GM19397 (cell line): ENCODE measurements around the gene AKR1D1.
"Not testable (repeated sequence)": the region's sequence is repeated elsewhere in the genome, so short reads cannot be mapped to it uniquely, and the experiment has no call there.

Experiments used
- ATAC-seq: cut with Tn5 transposase; IDR thresholded peaks from one replicate; pipeline ENCODE4 v1.9.1; 2021; ENCODE audit warnings: mild to moderate bottlenecking, moderate library complexity; ENCODE audit not compliant: unreplicated experiment

Gene AKR1D1

GRCh38 chr7:138076196-138076595 lies at the start of gene AKR1D1:
Gene AKR1D1 (plus strand): TSS chr7:138076459. CDS start chr7:138076519, 60 bp downstream.
- no peak for ATAC-seq

GRCh38 chr7:138027100-138027499 lies 49.2 kb upstream of the AKR1D1 start:
- ATAC-seq, result no peak

GRCh38 chr7:138029126-138029525 lies 47.1 kb upstream of the AKR1D1 start:
- no peak for ATAC-seq

- no peak for ATAC-seq
Measured at GRCh38 chr7:138029941-138030340, 46.3 kb upstream of the AKR1D1 start.

- ATAC-seq, result no peak
Measured at GRCh38 chr7:138030679-138031351, 45.4 kb upstream of the AKR1D1 start.

GRCh38 chr7:138032186-138032585 lies 44.1 kb upstream of the AKR1D1 start:
- ATAC-seq, result peak; percentile 58

GRCh38 chr7:138032770-138033169 lies 43.5 kb upstream of the AKR1D1 start:
- no peak for ATAC-seq

GRCh38 chr7:138033241-138033640 lies 43.0 kb upstream of the AKR1D1 start:
- ATAC-seq, result no peak

GRCh38 chr7:138036135-138036534 lies 40.1 kb upstream of the AKR1D1 start:
- no peak for ATAC-seq

GRCh38 chr7:138040063-138040462 lies 36.2 kb upstream of the AKR1D1 start:
- not testable (repeated sequence) for ATAC-seq

- ATAC-seq, result no peak
Measured at GRCh38 chr7:138044897-138045296, 31.4 kb upstream of the AKR1D1 start.

GRCh38 chr7:138047907-138048306 lies 28.4 kb upstream of the AKR1D1 start:
- ATAC-seq, result no peak

GRCh38 chr7:138049505-138050116 lies 26.6 kb upstream of the AKR1D1 start:
- no peak for ATAC-seq

- ATAC-seq, result not testable (repeated sequence)
Measured at GRCh38 chr7:138051712-138052247, 24.5 kb upstream of the AKR1D1 start.

- no peak for ATAC-seq
Measured at GRCh38 chr7:138052696-138053095, 23.6 kb upstream of the AKR1D1 start.

GRCh38 chr7:138055698-138056097 lies 20.6 kb upstream of the AKR1D1 start:
- ATAC-seq, result not testable (repeated sequence)

GRCh38 chr7:138063400-138063799 lies 12.9 kb upstream of the AKR1D1 start:
- no peak for ATAC-seq

- no peak for ATAC-seq
Measured at GRCh38 chr7:138064856-138065357, 11.4 kb upstream of the AKR1D1 start.

- ATAC-seq, result no peak
Measured at GRCh38 chr7:138065827-138066226, 10.4 kb upstream of the AKR1D1 start.

GRCh38 chr7:138066954-138067394 lies 9.3 kb upstream of the AKR1D1 start:
- no peak for ATAC-seq

- no peak for ATAC-seq
Measured at GRCh38 chr7:138067774-138068173, 8.5 kb upstream of the AKR1D1 start.

GRCh38 chr7:138070908-138071307 lies 5.4 kb upstream of the AKR1D1 start:
- ATAC-seq, result no peak
